ENCODE data around the gene AKAP12.

- TF ChIP-seq CTCF (IDR thresholded peaks at IDR 0.05; ENCODE audit: low read depth, low read length): no peak
- no peak for TF ChIP-seq POLR2A (IDR thresholded peaks at IDR 0.05; ENCODE audit: extremely low read depth, insufficient read length)
- no peak for TF ChIP-seq MAX (IDR thresholded peaks at IDR 0.05; ENCODE audit: low read depth, low read length)
- TF ChIP-seq MYC (IDR thresholded peaks at IDR 0.05; ENCODE audit: low read depth, low read length): no peak
Observed at GRCh38 chr6:151286214-151286613, 46.4 kb downstream of the AKAP12 start.
